ENCODE measurements around the gene DHH.

DNA sequence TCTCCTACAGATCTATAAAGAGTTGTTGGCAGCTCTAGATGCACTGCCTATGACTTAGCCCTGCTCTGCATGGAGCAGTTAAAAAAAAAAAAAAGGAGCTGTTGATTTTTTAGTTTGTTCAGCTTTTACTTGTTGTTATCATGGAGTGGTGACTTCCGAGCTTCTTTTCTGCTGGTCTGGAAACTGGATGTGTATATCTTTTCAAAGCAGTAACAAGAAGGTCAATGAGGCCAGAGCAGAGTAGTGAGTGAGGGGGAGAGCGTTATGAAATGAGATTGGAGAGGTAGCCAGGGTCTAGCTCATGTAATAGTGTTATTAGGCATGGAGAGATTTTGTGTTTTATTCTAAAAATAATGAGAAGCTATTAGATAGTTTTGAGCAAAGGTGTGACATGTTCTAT lies 49.8 kb upstream of the DHH start:
- TF ChIP-seq, protein P1, sequence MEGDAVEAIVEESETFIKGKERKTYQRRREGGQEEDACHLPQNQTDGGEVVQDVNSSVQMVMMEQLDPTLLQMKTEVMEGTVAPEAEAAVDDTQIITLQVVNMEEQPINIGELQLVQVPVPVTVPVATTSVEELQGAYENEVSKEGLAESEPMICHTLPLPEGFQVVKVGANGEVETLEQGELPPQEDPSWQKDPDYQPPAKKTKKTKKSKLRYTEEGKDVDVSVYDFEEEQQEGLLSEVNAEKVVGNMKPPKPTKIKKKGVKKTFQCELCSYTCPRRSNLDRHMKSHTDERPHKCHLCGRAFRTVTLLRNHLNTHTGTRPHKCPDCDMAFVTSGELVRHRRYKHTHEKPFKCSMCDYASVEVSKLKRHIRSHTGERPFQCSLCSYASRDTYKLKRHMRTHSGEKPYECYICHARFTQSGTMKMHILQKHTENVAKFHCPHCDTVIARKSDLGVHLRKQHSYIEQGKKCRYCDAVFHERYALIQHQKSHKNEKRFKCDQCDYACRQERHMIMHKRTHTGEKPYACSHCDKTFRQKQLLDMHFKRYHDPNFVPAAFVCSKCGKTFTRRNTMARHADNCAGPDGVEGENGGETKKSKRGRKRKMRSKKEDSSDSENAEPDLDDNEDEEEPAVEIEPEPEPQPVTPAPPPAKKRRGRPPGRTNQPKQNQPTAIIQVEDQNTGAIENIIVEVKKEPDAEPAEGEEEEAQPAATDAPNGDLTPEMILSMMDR (IDR thresholded peaks at IDR 0.05) = no peak
- no peak for TF ChIP-seq EP300 (IDR thresholded peaks at IDR 0.05)
